GM19238 (cell line): ENCODE results near the gene SRGAP3.

Experiments used
- DNase-seq: peaks from one replicate; pipeline ENCODE4 v3.0.0; 2011; ENCODE audit warnings: low spot score; ENCODE audit not compliant: insufficient read length

Gene SRGAP3

DNA sequence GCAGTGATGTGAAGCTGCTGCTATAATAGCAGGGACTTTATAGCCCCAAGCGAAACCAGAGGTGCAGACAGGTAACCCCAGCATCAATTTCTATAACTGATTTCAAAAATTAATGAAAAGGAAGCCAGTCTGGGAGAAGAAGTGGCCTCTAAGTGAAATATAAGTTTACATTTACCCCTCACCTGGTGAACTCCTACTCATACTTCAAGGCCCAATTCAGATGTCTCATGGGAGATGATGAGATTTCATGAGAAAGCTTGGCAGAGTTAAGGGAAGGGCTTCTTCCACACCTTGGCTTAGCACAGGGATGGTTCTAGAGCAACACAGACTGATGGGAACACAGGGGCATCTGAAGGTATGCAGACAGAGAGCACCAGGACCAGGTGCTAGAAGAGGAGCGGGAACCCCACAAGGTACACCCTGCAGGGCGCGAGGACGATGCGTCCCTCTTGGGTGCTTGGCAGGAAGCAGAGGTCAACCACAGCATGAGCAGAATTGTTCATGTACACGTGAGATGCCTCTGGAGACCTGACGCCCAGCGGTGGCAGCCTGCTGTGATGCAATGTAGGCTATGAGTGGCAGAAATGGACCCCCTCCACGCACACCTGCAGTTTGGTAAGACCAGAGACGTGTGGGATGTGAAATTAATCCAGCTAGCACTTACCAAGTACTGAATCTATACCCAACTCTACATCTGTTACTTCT is 102.9 kb downstream of the SRGAP3 start:
- DNase-seq = no peak

DNA sequence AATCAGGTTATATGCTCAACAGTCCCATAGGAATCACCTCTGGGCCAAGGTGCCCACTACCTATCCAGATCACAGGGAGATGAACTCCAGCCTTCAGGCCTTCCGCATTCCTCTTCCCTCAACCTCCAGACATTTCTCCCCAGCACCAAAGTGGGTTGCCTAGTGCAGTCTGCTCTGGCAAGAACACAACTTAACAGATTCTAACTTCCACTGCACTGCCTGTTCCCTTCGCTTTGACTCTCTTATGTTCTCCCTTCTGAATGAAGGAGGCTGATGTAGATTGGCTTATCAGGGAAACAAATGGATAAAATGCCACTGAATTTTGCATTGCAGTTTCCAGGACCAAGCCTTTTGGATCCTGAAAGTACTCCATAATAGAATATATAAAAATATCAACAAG is 106.3 kb downstream of the SRGAP3 start:
- DNase-seq = no peak

DNA sequence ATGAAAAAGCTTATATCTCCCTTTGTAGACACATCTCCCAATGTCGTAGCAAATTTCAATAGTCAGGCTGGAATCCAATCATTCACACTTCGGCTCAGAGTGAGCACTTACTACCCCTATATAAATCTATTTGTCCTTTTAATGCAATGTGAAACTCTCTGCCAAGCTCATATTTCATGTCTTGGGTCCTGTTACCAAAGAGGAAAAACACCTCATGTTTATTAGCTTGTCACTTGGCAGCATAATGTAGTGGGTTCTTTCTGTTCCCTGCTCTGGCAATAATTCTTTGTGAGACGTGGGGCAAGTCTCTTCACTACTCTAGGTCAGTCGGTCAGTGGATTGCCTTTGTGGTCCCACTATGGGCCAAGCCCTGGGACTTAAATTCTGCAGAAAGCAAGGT is 107.1 kb downstream of the SRGAP3 start:
- DNase-seq = no peak

- no peak for DNase-seq
Measured at GRCh38 chr3:9141928-9142289, 107.5 kb downstream of the SRGAP3 start.

DNA sequence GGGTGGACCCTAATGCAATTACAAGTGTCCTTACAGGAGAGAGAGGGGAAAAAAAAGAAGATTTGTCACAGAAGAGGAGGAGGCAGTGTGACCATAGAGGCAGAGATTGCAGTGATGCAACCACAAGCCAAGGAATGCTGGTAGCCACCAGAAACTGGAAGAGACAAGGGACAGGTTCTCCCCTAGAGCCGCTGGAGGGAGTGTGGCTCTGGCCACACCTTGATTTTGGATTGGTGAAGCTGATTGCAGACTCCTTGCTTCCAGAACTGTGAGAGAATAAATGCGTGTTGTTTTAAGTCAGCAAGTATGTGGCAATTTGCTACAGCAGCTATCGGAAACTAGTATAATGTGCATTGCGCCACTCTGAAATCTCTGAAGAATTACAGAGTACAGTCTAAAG is 110.1 kb downstream of the SRGAP3 start:
- DNase-seq = no peak

DNA sequence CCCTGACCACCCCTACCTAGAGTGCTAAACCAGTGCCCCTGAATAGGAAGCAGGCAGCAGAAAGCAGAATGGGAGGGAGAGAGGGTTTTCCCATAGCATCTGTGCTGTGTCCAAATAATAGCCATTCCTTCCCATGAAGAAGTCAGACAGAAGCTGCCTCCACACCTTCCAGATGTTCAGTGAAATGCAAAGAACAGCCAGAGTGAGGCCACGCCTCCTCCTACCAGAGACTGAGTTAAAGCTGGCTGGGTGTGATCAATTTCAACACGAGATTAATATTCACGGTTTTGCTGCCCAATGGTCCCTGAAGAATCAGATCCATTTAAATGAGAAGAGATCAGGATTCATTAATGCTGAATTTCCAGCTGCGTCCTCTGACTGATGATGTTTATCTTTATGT is 111.8 kb downstream of the SRGAP3 start:
- no peak for DNase-seq

GRCh38 chr3:9136746-9137465 is 112.5 kb downstream of the SRGAP3 start:
- no peak for DNase-seq

GRCh38 chr3:9135930-9136525 is 113.4 kb downstream of the SRGAP3 start:
- no peak for DNase-seq

DNA sequence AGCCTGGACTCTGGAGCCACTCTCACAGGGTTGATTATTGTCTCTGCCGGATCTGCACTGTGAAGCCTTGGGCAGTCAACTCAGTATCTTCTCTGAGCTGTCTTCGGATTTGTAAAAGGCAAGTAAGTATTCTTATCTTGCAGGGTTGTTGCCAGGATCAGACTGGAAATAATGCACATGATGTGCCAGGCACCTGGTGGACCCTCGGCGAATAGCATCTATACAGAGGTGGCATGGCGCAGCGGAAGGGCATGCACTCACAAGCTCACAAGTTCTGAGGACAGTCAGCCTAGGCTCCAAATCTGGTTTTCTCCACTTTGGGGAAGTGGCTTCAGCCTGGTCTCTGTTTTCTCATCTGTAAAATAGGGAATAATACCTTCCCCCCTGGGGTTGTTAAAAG is 113.9 kb downstream of the SRGAP3 start:
- DNase-seq = no peak

- no peak for DNase-seq
Measured at GRCh38 chr3:9133656-9134055, 115.8 kb downstream of the SRGAP3 start.

DNA sequence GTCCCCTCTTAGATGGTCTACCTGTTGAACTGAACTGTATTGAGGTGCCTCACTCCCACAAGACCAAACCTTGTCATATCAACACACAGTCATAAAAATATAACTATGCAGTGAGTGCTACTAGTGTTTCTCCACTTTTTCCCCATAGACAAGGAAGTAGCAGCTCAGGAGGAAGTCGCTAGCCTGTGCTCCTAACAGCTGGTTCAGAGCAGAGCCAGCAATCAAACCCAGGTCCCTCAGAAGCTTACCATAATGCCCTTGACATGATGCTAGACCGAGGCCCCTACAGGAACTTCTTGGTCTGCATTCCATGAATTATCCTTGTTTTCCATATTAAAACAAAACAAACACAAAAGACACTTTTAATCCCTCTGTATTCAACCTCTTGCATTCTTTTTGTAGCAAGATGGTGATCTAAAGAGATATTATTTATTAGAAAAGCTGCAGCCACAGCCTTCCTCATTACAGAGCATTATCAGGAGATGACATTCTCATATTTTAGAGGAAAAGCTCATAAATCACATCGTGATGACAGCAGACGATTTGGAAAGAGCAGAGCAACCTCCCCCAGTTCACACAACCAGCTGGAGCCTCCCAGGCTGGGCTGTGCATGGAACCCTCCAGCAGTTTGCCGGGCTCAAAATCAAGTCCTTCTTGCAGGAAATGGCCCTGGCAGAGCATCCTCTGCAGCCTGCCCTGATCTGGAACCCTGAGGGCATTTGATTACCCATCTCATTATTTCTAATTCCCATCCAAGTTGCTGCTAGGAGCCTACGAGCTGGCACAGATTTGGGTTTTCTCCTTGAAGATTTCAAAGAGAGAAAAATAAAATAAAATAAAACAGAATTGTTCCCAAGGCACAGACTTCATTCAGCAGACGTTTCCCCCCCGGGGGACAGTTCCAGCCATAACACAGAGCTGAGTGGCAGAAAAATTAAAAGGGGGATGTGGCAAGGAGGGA is 118.8 kb downstream of the SRGAP3 start:
- no peak for DNase-seq

- DNase-seq = no peak
Measured at GRCh38 chr3:9129365-9129764, 120.1 kb downstream of the SRGAP3 start.

DNA sequence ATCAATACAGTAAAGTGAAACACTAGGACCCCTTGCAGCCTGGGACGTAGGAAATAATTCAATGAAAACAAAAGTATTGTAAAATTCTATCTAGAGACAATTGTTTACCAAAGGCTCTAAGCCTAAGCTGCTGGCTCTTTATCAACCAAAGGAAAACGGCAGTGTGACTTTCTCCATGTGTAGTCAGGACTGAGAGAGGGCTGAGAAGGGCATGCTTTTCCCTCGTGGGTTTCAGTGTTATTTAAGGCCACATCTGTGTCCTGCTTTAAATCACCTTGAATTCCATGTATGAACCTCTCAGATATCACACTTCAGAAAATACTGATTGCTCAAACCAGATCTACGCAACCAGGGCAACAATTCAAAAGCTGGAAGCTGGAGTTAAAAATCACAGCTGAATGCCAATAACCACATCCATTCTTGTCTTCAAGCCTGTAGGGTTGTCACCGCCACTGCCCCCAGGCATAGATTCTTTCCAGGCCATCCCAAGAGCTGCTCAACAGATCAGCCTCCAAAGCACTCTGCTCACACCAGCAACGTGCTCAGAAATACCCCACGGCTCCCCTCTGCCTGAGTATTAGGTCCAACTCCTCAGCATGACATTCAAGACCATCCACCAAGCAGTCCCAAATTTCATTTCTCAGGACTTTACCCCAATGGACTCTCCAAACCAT is 124.0 kb downstream of the SRGAP3 start:
- no peak for DNase-seq

DNA sequence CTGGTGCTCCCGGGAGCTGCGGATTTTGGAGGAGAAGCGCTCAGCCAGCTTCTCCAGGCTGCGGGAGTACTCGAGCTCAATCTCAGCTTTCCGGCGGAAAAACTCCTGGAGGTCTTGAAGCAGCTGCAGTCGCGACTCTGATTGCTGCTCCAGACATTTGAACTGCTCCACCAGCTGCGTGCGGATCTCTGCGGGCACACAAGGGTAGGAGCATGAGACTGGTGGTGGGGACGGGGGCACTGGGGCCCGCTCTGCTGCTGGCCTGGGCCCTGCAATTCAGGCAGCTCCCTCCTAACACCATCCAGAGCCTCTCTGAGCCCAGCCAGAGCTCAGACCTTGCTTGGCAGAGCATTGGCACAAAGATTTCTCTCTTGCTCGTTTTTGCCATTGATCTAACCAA is 124.7 kb downstream of the SRGAP3 start:
- no peak for DNase-seq

DNA sequence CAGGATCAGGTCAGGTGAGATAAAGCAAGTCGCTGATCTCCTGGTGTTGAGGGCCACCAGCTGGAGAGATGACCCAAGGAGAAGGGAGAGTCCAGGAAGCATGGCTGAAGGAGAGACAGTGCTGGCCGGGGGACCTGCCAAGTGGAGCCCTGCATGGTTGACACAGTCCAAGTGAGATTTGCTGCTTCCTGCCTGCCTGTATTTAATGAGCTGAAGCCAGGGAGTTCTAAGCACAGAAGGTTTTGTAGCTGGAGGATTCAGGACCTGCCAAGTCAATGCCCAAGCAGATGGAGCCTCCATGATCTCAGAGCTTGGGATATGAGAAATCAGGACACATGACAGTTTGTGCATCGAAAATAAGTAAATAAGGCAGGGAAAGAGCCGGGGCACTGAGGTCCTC is 125.6 kb downstream of the SRGAP3 start:
- DNase-seq = no peak

- no peak for DNase-seq
Measured at GRCh38 chr3:9122732-9123364, 126.6 kb downstream of the SRGAP3 start.

DNA sequence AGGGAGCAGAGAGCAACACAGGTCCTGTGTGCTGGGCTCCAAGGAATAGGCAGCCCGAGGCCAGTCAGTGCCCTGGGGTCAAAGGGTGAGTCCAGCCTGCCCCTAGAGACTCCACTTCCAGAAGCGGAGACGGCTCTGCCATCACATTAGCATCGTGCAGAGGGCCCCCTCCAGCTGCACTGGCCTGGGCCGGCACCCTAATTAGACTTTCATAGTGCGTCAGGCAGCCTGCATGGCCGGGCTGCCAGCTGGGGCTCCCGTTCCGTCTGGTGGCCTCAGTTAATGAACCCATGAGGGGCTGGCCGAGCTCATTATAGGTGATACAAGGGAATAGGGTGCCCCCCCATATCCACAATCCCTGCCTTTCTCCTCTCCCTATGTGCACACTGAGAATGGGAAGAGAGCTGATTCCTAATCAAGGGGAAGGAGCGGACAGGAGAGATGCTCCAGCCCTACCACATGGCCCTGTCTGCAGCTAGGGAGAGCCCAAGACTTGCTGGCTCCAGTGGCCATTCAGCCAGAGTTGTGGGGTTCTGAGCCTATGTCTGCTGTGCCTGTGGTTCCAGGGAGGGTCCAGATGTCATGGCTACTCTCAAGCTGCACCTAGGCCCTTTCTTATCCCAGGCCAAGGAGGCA is 128.0 kb downstream of the SRGAP3 start:
- DNase-seq = no peak

DNA sequence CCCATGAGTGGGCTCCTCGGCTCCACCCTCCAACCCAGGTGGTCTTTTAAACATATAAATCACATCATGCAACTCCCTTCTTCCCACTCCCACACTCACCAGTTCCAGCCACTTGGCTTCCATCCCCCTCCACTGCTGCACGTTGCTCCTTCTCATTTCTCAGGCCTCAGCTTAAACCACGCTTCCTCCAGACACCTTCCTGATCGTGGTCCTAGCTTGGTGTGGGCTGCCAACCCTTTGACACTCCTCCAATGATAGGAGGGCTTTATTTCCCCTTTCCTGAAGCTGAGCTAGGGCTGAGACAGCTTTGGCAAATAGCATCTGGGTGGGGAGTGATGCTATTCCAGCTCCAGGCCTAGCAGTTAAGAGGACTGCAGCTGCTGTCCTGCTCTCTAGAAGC is 130.1 kb downstream of the SRGAP3 start:
- DNase-seq = no peak

DNA sequence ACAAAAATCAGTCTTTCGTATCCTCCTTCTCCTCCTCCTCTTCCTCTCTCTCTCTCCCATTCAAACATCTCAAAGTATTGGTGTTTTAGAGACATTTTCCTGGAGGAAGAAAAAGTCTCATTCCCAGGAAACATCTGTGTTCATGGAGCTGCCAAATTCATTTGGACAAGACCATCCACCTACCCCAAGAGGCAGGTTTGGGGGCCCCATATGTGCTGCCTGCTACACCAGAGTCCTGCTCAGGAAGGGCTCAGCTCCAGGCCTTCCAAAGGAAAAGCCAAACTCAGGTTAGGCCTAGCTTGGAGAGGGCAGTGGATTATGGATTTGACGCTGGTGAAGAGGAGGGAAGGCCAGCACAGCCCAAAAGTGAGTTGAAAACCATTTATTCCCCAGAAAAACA is 131.2 kb downstream of the SRGAP3 start:
- no peak for DNase-seq

DNA sequence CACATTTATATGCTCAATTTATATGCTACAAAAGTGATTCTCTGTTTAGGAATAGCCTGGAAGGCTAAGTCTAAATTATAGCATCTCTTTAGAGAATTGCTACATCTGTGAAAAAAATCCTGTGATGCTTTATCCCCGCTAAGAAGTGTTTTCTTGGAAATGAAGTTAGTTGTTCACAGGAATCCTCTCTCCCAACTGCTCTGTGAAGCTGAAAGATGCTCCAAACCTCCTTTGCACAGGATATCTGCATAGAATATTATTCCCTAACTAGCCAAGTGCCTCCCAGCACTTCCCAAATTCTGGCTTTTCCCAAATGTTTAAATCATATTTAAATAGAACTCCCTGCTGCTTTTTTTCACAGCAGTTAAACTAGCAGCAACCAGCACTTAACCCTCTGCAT is 132.2 kb downstream of the SRGAP3 start:
- no peak for DNase-seq
